KMS-11 (cell line): Measurements from ENCODE around the gene PALLD.

ENCODE experiments used
- H2AFZ ChIP-seq: fragments of 200-600 bp; sonication (generic); 2 replicates; pipeline ENCODE4 v1.6.1; 2016; ENCODE audit warnings: antibody characterized with exemption, mixed run types, low read depth
- H3K27ac ChIP-seq: fragments of 200-600 bp; sonication (generic); 2 replicates; pipeline ENCODE4 v1.6.1; 2016; ENCODE audit warnings: mild to moderate bottlenecking, mixed run types
- H3K27me3 ChIP-seq: fragments of 200-600 bp; sonication (generic); 2 replicates; pipeline ENCODE4 v1.6.1; 2017; ENCODE audit warnings: mild to moderate bottlenecking, low read depth, mixed run types, moderate library complexity; ENCODE audit not compliant: insufficient read depth
- H3K36me3 ChIP-seq: fragments of 200-600 bp; sonication (generic); 2 replicates; pipeline ENCODE4 v1.6.1; 2017; ENCODE audit warnings: mild to moderate bottlenecking, mixed run types; ENCODE audit not compliant: insufficient read depth
- H3K4me1 ChIP-seq: fragments of 200-600 bp; sonication (generic); 2 replicates; pipeline ENCODE4 v1.6.1; 2016; ENCODE audit warnings: mild to moderate bottlenecking, low read depth, mixed run types; ENCODE audit not compliant: poor library complexity, severe bottlenecking
- H3K4me2 ChIP-seq: fragments of 200-600 bp; sonication (generic); 2 replicates; pipeline ENCODE4 v1.7.0; 2016; ENCODE audit warnings: mild to moderate bottlenecking, mixed run types
- H3K4me3 ChIP-seq: fragments of 200-600 bp; sonication (generic); IDR thresholded peaks from 2 replicates; pipeline ENCODE4 v1.6.1; 2017; ENCODE audit warnings: low read depth, low read length, mixed read lengths; ENCODE audit not compliant: insufficient read depth
- H3K79me2 ChIP-seq: fragments of 200-600 bp; sonication (generic); 2 replicates; pipeline ENCODE4 v1.6.1; 2016; ENCODE audit warnings: low read depth, mixed run types; ENCODE audit not compliant: insufficient read depth
- H3K9ac ChIP-seq: fragments of 200-600 bp; sonication (generic); 2 replicates; pipeline ENCODE4 v1.6.1; 2016; ENCODE audit warnings: mild to moderate bottlenecking, mixed run types
- H4K20me1 ChIP-seq: fragments of 200-600 bp; sonication (generic); 2 replicates; pipeline ENCODE4 v1.6.1; 2016; ENCODE audit warnings: mild to moderate bottlenecking, mixed run types; ENCODE audit not compliant: insufficient read depth
- TF ChIP-seq, protein P1 (sequence below): fragments of 200-600 bp; sonication (generic); conservative IDR thresholded peaks from 2 replicates; pipeline ENCODE4 v1.6.1; 2017; ENCODE audit warnings: low read depth, mild to moderate bottlenecking, antibody characterized with exemption, low read length, moderate library complexity, mixed read lengths

PALLD gene

DNA sequence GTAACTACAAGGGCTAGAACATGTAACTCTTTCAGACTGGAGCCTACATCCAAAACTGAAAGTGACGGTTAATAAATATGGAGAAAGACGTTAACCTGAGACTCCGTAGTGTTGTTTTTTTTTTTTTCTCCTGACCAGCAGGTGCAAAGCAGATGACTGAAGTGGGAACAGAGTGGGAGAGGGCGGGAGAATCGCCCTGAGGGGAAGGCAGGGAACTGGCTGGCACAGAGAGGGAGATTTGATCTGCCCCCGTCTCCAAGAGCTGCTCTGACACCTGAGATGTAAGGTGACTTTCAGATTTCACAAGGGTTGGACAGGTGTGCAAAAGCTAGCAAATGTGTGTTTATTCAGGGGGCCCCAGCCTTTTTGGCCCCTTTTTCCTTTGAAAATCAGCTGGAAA is 180.2 kb downstream of the PALLD start:
- Histone ChIP-seq H3K9ac (no peak overlapping the region), H3K27me3 (no peaks in the 10 kb centered on the region), H3K36me3 (no peaks in the 10 kb centered on the region), H3K27ac (no peak overlapping the region), H3K4me1 (no peaks in the 10 kb centered on the region), H3K4me3 (no peak overlapping the region), H3K4me2 (no peak overlapping the region), H4K20me1 (no peaks in the 10 kb centered on the region), H3K79me2 (no peaks in the 10 kb centered on the region), H2AFZ (no peak overlapping the region)
- TF ChIP-seq, protein P1, sequence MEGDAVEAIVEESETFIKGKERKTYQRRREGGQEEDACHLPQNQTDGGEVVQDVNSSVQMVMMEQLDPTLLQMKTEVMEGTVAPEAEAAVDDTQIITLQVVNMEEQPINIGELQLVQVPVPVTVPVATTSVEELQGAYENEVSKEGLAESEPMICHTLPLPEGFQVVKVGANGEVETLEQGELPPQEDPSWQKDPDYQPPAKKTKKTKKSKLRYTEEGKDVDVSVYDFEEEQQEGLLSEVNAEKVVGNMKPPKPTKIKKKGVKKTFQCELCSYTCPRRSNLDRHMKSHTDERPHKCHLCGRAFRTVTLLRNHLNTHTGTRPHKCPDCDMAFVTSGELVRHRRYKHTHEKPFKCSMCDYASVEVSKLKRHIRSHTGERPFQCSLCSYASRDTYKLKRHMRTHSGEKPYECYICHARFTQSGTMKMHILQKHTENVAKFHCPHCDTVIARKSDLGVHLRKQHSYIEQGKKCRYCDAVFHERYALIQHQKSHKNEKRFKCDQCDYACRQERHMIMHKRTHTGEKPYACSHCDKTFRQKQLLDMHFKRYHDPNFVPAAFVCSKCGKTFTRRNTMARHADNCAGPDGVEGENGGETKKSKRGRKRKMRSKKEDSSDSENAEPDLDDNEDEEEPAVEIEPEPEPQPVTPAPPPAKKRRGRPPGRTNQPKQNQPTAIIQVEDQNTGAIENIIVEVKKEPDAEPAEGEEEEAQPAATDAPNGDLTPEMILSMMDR, result no peak

DNA sequence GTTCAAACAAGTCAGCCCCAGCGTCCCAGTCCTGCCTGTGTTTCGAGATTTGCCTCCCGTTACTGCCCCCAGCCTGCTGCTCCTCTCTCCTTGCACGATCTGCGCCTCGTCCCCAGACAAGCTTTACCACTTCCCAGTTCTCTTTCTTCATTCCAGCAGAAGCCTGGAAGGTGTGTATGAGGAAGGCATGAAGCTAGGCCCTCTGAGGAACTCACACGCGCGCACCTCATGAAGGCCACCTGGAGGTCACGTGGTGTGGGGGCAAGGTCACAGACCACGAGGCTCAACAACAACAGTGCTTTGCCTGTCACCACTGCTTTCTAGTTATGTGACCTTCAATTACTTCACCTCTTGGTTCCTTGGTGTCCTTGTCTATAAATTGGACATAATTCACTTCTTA is 181.0 kb downstream of the PALLD start:
- no peak overlapping the region for H3K27ac ChIP-seq
- no peak overlapping the region for H3K4me2 ChIP-seq
- no peaks in the 10 kb centered on the region for H4K20me1 ChIP-seq
- H3K4me3 ChIP-seq, result no peak overlapping the region
- TF ChIP-seq, protein P1, result no peak
- H3K79me2 ChIP-seq, result no peaks in the 10 kb centered on the region
- no peaks in the 10 kb centered on the region for H3K36me3 ChIP-seq
- H3K4me1 ChIP-seq, result no peaks in the 10 kb centered on the region
- no peak overlapping the region for H3K9ac ChIP-seq
- H2AFZ ChIP-seq, result no peak overlapping the region
- H3K27me3 ChIP-seq, result no peaks in the 10 kb centered on the region

DNA sequence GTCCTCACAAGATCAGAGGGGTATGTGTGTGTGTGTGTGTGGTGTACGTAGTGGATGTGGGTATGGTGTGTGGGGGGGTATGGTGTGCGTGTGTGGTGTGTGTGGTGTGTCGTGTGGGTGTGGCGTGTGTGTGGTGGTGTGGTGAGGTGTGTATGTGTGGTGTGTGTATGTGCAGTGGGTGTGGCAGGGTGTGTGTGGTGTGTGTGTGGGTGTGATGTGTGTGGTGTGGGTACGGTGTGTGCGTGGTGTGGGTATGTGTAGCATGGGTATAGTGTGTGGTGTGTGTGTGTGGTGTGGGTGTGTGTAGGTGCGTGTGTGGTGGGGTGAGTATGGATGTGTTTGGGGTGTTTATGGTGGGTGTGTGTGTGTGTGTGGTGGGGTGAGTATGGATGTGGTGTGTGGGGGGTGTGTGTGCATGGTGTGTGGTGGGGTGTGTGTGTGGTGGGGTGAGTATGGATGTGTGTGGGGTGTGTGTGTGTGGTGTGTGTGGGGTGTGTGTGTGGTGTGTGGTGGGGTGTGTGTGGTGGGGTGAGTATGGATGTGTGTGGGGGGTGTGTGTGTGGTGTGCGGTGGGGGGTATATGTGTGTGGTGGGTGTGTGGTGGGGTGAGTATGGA is 182.0 kb downstream of the PALLD start:
- H3K4me3 ChIP-seq, result no peak overlapping the region
- TF ChIP-seq, protein P1, result no peak
- no peak overlapping the region for H3K27ac ChIP-seq
- H3K4me1 ChIP-seq, result no peaks in the 10 kb centered on the region
- H3K36me3 ChIP-seq, result no peaks in the 10 kb centered on the region
- no peak overlapping the region for H3K9ac ChIP-seq
- no peaks in the 10 kb centered on the region for H4K20me1 ChIP-seq
- no peaks in the 10 kb centered on the region for H3K79me2 ChIP-seq
- H2AFZ ChIP-seq, result no peak overlapping the region
- H3K27me3 ChIP-seq, result no peaks in the 10 kb centered on the region
- no peak overlapping the region for H3K4me2 ChIP-seq

DNA sequence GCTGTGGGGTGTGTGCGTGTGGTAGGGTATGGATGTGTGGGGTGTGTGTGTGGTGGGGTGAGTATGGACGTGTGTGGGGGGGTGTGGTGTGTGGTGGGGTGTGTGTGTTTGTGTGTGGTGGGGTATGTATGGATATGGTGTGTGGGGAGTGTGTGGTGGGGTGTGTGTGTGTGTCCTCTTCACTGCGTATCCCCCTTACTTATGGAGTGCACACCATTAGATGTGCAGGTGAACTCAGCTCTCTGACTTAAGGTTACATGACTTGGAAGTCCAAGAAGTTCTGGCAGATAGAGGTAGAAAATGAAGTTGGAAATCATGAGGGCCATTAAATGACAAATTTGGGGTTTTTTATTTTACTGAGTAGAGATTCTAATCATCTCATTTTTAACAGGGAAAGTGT is 182.5 kb downstream of the PALLD start:
- no peaks in the 10 kb centered on the region for H3K36me3 ChIP-seq
- H4K20me1 ChIP-seq, result no peaks in the 10 kb centered on the region
- H3K4me3 ChIP-seq, result no peak overlapping the region
- H3K27me3 ChIP-seq, result no peaks in the 10 kb centered on the region
- H2AFZ ChIP-seq, result no peak overlapping the region
- no peaks in the 10 kb centered on the region for H3K79me2 ChIP-seq
- H3K9ac ChIP-seq, result no peak overlapping the region
- no peak overlapping the region for H3K27ac ChIP-seq
- H3K4me2 ChIP-seq, result no peak overlapping the region
- TF ChIP-seq, protein P1, result no peak
- H3K4me1 ChIP-seq, result no peaks in the 10 kb centered on the region
